GM19238 (cell line): ENCODE measurements around the gene RSRP1.

Experiments
- DNase-seq: peaks from one replicate; pipeline ENCODE4 v3.0.0; 2011; ENCODE audit warnings: low spot score; ENCODE audit not compliant: insufficient read length

RSRP1 gene

DNA sequence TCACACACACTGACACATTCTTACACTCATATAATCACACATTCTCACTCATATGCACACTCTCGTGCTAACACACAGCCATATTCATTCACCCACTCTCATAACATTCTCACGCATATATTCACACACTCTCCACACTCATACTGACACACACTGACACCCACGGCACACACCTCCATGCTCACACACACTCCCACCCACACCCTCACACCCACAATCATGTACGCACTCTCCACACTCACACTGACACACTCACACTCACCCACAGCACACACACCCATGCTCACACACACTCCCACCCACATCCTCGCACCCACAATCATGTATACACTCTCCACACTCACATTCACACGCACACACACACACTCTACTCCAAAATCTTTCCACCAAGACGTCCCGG lies 53.2 kb downstream of the RSRP1 start:
- DNase-seq = no peak

DNA sequence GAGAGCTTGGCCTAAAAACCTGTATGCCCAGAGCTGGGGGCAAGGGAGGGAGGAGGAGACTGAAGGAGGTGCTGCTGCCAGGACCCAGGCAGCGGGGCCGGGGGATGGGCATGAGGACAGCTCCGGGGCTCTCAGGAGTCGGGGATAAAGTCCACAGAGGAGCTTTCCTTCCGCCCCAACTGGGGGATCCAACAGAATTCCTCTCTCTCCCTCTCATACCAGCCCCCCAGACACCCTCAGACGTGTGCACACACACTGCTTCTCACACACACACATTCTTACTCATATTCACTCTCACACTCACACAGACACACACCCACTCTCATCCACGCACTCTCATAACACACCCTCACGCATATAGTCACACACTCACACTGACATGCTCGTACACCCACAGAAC lies 54.0 kb downstream of the RSRP1 start:
- no peak for DNase-seq
